Right lung (tissue), 5 donors: ENCODE measurements around the gene KCNG2. TPM values are rescaled to one million over a fixed set of nuclear protein-coding genes. Genes with fewer than 3 reads are reported as not detected.

Experiments
- DNase-seq, 2 donors: peaks; one replicate each; pipeline ENCODE4 v3.0.0-alpha.2; 2013
- polyA plus RNA-seq, 5 donors: library from polyadenylated mRNA; unstranded; fragments of 120-200 nt; gene quantifications; one replicate each; pipeline versions ENCODE4 v1.2.1 to v1.2.3, GENCODE V29; 2013; ENCODE audit warnings: inconsistent platforms in 1 of 5, low replicate concordance in 1 of 5; ENCODE audit not compliant: insufficient read length in 5 of 5, insufficient read depth in 1 of 5

KCNG2 gene
- polyA plus RNA-seq, 5 donors: 0.16 to 0.35 (median 0.23) TPM

DNA sequence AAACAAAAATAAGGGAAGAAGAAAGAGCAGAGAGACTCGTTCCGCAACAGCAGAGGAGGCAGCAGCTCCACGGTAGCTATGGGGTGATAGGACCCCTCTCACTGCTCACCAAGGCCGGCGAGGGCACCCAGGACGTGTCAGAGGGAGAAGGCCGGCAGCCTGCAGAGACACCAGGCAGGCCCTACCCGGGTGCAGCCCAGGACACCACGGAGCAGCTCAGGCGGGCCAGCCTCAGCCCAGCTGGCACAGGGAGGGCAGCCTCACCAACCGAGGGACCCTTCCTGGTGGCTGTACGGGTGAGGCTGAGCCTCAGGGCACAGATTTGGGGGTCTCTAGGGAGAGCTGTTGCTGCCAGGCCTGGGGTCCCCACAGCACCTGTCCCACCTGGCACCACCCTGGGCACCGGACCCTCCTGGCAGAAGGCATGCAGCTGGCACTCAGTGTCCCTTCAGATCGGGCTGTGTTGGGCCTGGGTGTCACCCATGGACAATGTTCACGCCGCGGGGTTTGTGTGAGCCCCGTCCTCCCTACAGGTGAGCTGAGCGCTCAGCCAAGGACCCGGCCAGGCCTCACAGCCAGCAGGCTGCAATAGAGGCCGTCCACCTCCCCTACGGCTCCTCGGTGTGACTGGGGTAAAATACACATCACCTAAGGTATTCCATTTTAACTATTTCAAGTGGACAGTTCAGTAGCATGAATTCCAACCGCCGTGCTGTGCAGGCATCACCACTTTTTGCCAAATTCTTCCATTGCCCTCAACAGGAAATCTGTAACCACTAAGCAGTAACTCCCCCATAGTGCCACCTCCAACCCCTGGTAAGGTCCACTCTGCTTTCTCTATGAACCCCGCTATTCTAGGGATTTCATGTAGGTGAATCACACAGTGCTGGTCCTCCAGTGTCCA is 21.6 kb downstream of the KCNG2 start:
- no peak for DNase-seq

GRCh38 chr18:79819968-79820351 is 22.2 kb downstream of the KCNG2 start:
- DNase-seq: no peak

- DNase-seq: no peak
These were observed 25.4 kb downstream of the KCNG2 start for GRCh38 chr18:79823120-79823519.

GRCh38 chr18:79825913-79826312 is 28.2 kb downstream of the KCNG2 start:
- DNase-seq: no peak

DNA sequence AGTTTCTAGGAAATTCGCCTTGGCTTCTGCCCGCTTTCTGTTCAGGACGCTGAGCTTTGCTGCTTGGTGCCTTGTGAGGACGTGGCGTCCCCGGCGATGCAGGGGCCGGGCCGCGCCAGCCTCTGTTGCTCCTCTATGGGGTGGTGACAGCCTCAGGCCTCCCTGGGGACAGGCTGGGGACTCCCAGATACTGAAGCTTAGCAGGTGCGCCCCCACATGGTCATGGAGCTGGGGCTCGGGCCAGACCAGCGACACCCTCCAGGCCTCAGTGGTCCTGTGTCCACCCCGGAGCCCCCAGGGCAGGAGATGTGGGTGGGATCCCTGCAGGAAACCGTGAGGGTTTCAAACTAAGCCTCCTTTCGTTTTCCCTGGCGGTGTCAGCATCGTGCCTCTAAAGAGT is 29.2 kb downstream of the KCNG2 start:
- no peak for DNase-seq

DNA sequence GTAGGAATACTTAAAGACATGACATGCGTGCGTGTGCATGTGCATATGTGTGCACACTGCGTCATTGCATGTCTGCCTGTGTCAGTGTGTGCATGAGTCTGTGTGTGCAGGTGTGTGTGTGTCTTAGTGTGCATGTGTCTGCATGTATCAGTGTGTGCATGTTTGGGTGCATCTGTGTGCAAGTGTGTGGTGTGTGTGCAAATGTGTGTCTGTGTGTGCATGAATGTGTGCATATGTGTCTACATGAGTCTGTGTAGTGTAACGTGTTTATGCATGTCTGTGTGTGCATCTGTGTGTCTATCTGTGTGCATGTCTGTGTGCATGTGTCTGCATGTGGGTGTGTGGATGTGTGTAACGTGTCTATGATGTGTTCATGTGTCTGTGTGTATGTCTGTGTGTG is 30.5 kb downstream of the KCNG2 start:
- no peak for DNase-seq

DNA sequence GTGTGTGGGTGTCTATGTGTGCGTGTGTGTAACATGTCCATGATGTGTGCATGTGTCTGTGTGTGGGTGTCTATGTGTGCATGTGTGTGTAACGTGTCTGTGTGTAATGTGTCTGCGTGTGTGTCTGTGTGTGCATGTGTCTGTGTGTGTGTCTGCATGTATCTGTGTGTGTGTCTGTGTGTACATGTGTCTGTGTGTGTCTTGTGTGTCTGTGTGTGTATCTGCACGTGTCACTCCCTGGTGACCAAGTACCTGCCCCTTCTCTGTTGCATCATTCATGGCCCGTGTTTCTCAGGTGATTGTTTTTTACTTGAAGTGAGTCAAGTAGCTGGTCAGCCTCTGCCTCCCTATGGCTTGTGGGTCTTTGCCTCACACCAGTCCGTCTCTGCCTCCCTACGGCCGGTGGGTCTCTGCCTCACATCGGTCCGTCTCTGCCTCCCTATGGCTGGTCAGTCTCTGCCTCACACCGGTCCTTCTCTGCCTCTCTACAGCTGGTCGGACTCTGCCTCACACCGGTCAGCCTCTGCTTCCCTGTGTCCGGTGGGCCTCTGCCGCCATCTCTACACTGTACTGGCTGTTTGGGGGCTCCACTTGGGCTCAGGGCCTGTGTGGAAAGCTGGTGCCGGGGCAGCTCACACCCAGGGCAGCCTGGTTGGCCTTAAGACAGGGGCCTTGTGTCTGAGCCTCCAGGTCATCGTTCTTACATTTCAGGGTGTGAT is 31.6 kb downstream of the KCNG2 start:
- no peak for DNase-seq

GRCh38 chr18:79832169-79832568 is 34.4 kb downstream of the KCNG2 start:
- DNase-seq: no peak

GRCh38 chr18:79834834-79835233 is 37.1 kb downstream of the KCNG2 start:
- no peak for DNase-seq

DNA sequence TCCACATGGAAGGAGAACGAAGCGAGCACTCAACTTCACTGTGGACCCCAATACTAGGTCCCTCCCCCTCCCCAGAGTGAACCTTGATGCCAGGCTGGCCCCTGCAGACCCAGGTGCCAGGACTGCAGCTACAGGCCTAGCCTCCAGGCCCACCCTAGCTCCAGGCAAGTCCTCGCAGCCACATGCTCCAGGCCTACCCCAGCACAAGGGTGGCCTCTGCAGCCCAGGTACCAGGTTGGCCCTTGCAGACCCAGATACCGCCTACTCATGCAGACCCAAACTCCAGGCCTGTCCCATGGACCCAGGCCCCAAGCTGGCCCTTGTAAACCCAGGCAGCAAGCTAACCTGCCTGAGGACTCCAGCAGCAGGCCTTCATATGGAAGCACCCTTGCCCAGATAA is 44.2 kb downstream of the KCNG2 start:
- DNase-seq: no peak

- DNase-seq: no peak
These were observed 47.3 kb downstream of the KCNG2 start for GRCh38 chr18:79844999-79845563.

DNA sequence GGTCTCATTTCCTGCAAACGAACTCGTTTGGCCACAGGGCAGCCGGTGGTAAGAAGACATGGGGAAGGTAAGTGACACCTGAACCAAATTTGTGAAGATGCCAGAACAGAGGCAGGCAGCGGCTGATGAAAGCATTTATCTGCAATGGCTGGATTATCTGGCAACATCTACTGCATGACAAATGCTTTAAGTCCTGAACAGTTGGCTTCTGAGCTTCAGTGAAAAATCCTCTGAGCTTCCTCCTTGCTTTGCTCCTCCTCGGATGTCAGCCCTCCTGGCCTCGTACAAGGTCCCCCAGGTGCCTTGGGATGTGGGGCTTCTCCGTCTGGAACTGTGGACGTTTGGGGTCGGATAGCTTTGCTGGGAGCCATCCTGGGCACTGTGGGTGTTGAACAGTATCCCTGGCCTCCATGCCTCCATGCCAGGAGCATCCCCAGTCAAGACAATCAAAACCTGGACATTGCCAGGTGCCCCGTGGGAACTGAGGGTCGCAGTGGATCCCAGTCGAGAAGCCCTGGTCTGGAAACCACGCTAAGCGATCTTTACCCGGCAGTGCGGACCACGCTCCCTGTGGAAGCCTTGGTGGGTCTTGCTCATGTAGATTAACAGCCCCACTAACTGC is 49.3 kb downstream of the KCNG2 start:
- DNase-seq: no peak

DNA sequence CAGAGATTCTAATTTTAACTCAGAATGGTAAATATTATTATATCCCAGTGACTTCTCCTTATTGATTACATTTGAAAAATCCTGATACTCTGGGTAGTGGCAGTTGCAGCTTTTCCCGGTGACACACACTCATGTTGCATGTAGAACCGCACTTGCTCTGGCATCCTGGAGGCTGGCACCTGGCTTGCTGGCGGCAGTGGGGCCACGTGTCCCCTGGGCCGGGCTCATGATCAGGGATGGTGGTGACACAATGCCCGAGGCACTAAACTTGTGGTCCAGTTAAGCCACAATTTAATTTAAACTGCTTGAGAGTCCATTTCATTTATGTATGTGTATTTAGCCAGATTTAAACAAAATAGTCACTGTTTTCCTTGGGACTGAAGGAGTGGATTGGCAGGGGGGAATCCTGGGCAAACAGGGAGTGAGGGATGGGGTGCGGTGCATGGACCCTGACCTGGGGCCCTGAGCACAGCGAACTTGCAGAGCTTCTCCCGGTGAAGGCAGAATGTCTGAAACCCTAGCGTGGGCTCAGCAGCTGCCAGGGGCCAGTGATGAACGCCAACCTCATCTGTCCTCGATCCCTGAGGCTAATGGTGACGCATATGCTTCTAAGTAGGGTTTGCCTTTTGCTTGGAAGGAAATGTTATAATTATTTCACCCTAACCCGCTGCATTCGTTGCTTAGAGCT is 50.0 kb downstream of the KCNG2 start:
- no peak for DNase-seq

GRCh38 chr18:79848294-79848578 is 50.5 kb downstream of the KCNG2 start:
- DNase-seq: no peak

GRCh38 chr18:79848579-79849327 is 51.0 kb downstream of the KCNG2 start:
- no peak for DNase-seq

- DNase-seq: no peak
These were observed 51.8 kb downstream of the KCNG2 start for GRCh38 chr18:79849328-79850207.

GRCh38 chr18:79850731-79851130 is 53.0 kb downstream of the KCNG2 start:
- no peak for DNase-seq

- DNase-seq: no peak
These were observed 53.8 kb downstream of the KCNG2 start for GRCh38 chr18:79851489-79851888.

DNA sequence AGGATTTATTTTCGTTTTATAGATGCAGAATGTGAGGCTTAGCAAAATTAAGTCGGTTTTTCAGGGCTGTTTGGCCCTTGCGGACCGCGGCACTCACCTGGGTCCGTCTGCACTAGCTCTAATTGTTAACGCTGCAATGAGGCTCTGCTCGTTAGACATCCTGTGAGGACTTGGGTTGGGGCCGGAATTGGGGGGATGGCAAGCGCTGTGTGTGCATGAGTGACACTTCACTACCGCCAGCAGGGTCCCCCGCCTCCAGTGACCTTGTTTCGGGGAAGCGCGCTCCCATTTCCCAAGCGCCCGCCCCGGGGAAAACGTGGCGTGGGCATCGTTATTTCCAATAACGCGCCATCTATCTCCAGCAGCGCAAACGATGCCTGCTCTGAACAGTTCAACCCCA is 54.2 kb downstream of the KCNG2 start:
- DNase-seq: no peak
